ENCODE measurements around the gene ARID2. TPM values are rescaled to one million over a fixed set of nuclear protein-coding genes. Genes with fewer than 3 reads are reported as not detected.

The ARID2 gene
- total and polyA plus RNA-seq, 2 of the 13 experiments (the other 11 are each of a cell fraction or from before 2014, with no cell fraction given), result 15.9 to 22.2 TPM

GRCh38 chr12:45801625-45802024 is 72.1 kb downstream of the ARID2 start (continued):
- TF ChIP-seq ZNF142 (CRISPR knock-in tag; IDR thresholded peaks at IDR 0.05), result no peak
- no peak for TF ChIP-seq GMEB2 (CRISPR knock-in tag; IDR thresholded peaks at IDR 0.05; ENCODE audit: low read depth)
- no peak for TF ChIP-seq ZHX2 (IDR thresholded peaks at IDR 0.05; ENCODE audit: low read depth)
- no peak for TF ChIP-seq ZHX2 (CRISPR knock-in tag; IDR thresholded peaks at IDR 0.05; ENCODE audit: borderline replicate concordance)
- no peak for TF ChIP-seq SKI (IDR thresholded peaks at IDR 0.05; ENCODE audit: partially characterized antibody)
- TF ChIP-seq GRHL1 (CRISPR knock-in tag; conservative IDR thresholded peaks at IDR 0.05), result no peak

Measured in HepG2 (cell line).